NT2/D1 (cell line): Measurements from ENCODE around the gene RNF181.

Experiments
- SUZ12 ChIP-seq: IDR thresholded peaks from 2 replicates; pipeline ENCODE4 v1.6.1; 2011; ENCODE audit not compliant: insufficient read length, insufficient read depth; ENCODE audit errors: extremely low read depth
- YY1 ChIP-seq: IDR thresholded peaks from 2 replicates; pipeline ENCODE4 v1.6.1; 2011; ENCODE audit not compliant: insufficient read length, insufficient read depth
- ZNF274 ChIP-seq: IDR thresholded peaks from 2 replicates; pipeline ENCODE4 v1.6.1; 2011; ENCODE audit warnings: mild to moderate bottlenecking, low read depth, low read length

DNA sequence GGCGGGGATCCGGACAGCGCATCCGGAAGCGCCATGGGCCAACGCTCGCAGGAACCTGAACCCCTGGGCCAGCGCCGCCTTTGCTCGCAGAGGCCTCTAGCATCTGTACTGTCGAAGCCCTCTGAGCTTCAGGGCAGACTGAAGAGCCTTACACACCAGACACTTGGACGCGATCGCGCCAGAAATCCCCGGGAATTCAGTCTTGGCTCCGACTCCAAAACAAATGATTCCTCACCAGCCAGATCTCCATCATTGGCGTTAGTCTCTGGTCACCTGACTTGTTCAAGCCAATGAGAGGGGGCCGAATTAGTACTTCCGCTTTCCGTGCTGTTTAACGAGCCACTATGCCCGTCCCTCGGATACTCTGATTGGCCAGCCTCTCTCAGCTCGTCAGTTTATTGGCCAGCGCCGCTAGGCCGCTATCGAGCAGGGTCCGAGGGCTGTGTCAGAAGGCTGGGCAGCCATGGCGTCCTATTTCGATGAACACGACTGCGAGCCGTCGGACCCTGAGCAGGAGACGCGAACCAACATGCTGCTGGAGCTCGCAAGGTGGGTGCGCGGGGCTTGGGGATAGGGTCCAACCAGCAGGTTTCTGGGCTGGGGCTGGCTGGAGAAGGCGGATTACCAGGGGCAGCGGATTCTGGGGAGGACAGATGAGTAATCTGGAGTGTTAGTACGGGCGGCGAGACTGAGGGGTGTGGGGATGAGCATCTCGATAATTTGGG is at the start of gene RNF181:
- no peak for TF ChIP-seq ZNF274
- TF ChIP-seq YY1, result peak; percentile 57
- TF ChIP-seq SUZ12, result no peak
